Activated CD4-positive, alpha-beta T cell treated with anti-CD3 and anti-CD28 coated beads, Interleukin-2, amount 50 U/mL, for 4 hours (primary cell): ENCODE data around the gene MIPOL1.

Source experiments
- DNase-seq, 2 experiments: peaks; one replicate each; pipeline ENCODE4 v3.0.0-alpha.2; 2020

Gene MIPOL1

GRCh38 chr14:37558740-37559139 lies 361.0 kb downstream of the MIPOL1 start:
- DNase-seq: no peak

GRCh38 chr14:37559386-37559785 lies 361.6 kb downstream of the MIPOL1 start:
- no peak for DNase-seq

GRCh38 chr14:37563189-37563588 lies 365.5 kb downstream of the MIPOL1 start:
- DNase-seq: no peak

GRCh38 chr14:37565550-37565949 lies 367.8 kb downstream of the MIPOL1 start:
- DNase-seq: no peak

GRCh38 chr14:37566811-37567371 lies 369.2 kb downstream of the MIPOL1 start:
- no peak for DNase-seq

GRCh38 chr14:37569729-37570128 lies 372.0 kb downstream of the MIPOL1 start:
- DNase-seq: no peak

GRCh38 chr14:37571391-37571790 lies 373.7 kb downstream of the MIPOL1 start:
- DNase-seq: no peak

GRCh38 chr14:37573356-37573755 lies 375.6 kb downstream of the MIPOL1 start:
- DNase-seq: no peak

GRCh38 chr14:37579274-37579673 lies 381.5 kb downstream of the MIPOL1 start:
- DNase-seq: no peak

- no peak for DNase-seq
Observed at GRCh38 chr14:37580146-37580545, 382.4 kb downstream of the MIPOL1 start.

- DNase-seq: no peak
Observed at GRCh38 chr14:37583358-37584210, 385.8 kb downstream of the MIPOL1 start.

- no peak for DNase-seq
Observed at GRCh38 chr14:37584211-37585100, 386.7 kb downstream of the MIPOL1 start.

GRCh38 chr14:37585101-37585511 lies 387.4 kb downstream of the MIPOL1 start:
- DNase-seq: no peak

- DNase-seq: no peak
Observed at GRCh38 chr14:37585971-37586796, 388.4 kb downstream of the MIPOL1 start.

GRCh38 chr14:37586797-37587130 lies 389.0 kb downstream of the MIPOL1 start:
- DNase-seq: no peak

- no peak for DNase-seq
Observed at GRCh38 chr14:37587131-37587803, 389.5 kb downstream of the MIPOL1 start.

- no peak for DNase-seq
Observed at GRCh38 chr14:37587881-37588666, 390.3 kb downstream of the MIPOL1 start.

GRCh38 chr14:37588667-37588955 lies 390.9 kb downstream of the MIPOL1 start:
- no peak for DNase-seq

- no peak for DNase-seq
Observed at GRCh38 chr14:37588956-37589714, 391.4 kb downstream of the MIPOL1 start.

- no peak for DNase-seq
Observed at GRCh38 chr14:37589715-37590427, 392.1 kb downstream of the MIPOL1 start.
